HFF-Myc (cell line): Measurements from ENCODE around the gene ATOSA.

Source experiments
- DNase-seq: peaks from one replicate; pipeline ENCODE4 v3.0.0-alpha.2; 2011; ENCODE audit warnings: low read depth; ENCODE audit errors: extremely low read depth
- H3K4me3 ChIP-seq: replicated peaks from 2 replicates; pipeline ENCODE4 v1.5.1; 2011; ENCODE audit warnings: low read depth, mild to moderate bottlenecking, control low read depth, low read length
- TF ChIP-seq, protein P1 (sequence below): IDR thresholded peaks from 2 replicates; pipeline ENCODE4 v1.5.1; 2012; ENCODE audit warnings: mild to moderate bottlenecking, low read depth, low read length, control low read depth; ENCODE audit errors: missing control alignments

The ATOSA gene

DNA sequence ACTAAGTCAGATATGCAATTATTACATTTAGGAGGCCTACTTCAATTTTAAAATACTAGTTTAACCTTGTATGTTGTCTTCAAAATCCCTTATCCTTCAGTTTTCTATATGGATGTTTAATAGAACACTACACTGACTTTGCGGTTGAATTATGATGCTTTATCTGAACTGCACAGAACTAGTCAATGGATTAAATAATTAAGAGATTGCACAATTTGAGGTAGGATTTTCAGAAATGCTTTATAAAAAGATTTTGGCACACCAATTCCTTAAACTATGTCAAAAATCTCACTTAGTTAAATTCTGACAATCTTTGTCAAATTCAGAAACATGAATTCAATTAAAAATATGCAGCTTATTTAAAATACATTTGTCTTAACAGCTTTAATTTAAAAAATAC lies 28.1 kb downstream of the ATOSA start:
- TF ChIP-seq, protein P1, sequence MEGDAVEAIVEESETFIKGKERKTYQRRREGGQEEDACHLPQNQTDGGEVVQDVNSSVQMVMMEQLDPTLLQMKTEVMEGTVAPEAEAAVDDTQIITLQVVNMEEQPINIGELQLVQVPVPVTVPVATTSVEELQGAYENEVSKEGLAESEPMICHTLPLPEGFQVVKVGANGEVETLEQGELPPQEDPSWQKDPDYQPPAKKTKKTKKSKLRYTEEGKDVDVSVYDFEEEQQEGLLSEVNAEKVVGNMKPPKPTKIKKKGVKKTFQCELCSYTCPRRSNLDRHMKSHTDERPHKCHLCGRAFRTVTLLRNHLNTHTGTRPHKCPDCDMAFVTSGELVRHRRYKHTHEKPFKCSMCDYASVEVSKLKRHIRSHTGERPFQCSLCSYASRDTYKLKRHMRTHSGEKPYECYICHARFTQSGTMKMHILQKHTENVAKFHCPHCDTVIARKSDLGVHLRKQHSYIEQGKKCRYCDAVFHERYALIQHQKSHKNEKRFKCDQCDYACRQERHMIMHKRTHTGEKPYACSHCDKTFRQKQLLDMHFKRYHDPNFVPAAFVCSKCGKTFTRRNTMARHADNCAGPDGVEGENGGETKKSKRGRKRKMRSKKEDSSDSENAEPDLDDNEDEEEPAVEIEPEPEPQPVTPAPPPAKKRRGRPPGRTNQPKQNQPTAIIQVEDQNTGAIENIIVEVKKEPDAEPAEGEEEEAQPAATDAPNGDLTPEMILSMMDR, result no peak
- DNase-seq, result no peak
- peak overlapping the region; percentile 32 for H3K4me3 ChIP-seq

DNA sequence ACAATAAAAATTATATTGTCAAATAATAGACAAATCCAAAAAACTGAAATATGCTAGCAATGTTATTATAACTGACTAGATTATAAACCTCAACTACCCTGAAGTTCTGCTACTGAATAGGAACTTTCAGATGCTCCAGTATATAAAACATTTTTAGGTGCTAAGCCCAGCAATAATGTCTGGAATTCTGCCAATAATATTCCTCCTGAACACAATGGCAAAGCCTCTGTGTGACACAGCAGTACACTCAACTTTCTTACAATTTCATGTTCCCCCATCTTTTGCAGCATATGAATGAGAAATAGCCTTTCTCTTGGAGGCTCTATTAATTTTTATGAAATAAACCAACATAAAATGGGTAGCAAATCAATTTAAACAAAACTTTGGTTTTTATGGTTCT lies 29.5 kb downstream of the ATOSA start:
- no peak overlapping the region for H3K4me3 ChIP-seq
- TF ChIP-seq, protein P1, result no peak
- DNase-seq, result no peak

DNA sequence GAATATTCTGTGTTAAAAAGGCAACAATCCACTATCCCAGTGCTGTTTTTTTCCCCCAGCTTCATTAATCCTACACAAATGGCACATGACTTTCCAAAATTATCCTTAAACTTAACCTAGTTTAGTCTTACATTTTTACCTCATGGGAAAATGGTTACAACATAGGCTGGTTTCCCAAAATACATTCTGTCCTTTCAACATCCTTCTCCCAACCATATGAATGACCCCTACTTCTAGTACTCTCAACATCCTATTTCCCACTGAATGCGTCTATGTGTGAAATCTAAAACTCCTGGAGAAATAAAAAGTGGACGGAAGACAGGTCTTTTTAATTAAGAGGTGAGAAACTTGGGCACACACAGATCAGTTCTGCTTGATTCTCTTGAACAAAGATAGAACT lies 33.3 kb downstream of the ATOSA start:
- TF ChIP-seq, protein P1, result no peak
- H3K4me3 ChIP-seq, result no peak overlapping the region
- no peak for DNase-seq

GRCh38 chr15:52642386-52643361 lies 36.5 kb downstream of the ATOSA start:
- DNase-seq, result peak; percentile 16
- TF ChIP-seq, protein P1, result no peak
- no peak overlapping the region for H3K4me3 ChIP-seq

DNA sequence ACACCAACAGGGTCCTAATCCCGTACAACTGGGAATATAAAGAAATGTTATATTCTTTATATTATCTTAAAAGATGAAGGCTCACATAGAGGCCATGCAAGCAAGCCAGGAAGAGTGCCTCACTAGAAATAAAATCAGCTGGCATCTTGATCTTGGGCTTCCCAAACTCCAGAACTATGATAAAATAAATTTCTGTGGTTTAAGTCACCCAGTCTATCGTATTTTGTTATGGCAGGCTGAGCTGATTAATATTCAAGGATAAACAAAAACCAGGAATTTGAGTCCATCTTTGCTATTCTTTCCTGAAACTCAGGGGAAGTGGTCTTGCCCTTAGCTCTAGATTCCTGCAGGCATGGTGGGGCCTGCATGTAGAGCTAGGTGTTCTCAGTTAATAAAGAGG lies 42.7 kb downstream of the ATOSA start:
- TF ChIP-seq, protein P1, result no peak
- DNase-seq, result no peak
- no peak overlapping the region for H3K4me3 ChIP-seq

DNA sequence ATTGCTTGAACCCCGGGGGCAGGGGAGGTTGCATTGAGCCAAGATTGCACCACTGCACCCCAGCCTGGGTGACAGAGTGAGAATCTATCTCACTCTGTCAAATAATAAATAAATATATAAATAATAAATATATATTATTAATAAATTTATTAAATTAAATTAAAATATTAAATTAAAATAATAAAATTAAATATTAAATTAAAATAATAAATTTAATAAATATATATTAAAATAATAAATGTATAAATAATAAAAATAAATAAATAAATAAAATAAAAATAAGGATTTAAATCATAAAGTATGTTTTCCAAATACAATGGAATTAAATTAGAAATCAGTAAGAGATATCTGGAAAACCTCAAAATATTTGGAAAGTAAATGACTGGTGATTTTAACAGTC lies 43.3 kb downstream of the ATOSA start:
- TF ChIP-seq, protein P1, result no peak
- DNase-seq, result no peak
- no peak overlapping the region for H3K4me3 ChIP-seq
